Measurements from ENCODE around the gene SNRK.
A peak's percentile ranks its signal among the peaks of the same experiment; 100 is the strongest.

The SNRK gene, protein sequence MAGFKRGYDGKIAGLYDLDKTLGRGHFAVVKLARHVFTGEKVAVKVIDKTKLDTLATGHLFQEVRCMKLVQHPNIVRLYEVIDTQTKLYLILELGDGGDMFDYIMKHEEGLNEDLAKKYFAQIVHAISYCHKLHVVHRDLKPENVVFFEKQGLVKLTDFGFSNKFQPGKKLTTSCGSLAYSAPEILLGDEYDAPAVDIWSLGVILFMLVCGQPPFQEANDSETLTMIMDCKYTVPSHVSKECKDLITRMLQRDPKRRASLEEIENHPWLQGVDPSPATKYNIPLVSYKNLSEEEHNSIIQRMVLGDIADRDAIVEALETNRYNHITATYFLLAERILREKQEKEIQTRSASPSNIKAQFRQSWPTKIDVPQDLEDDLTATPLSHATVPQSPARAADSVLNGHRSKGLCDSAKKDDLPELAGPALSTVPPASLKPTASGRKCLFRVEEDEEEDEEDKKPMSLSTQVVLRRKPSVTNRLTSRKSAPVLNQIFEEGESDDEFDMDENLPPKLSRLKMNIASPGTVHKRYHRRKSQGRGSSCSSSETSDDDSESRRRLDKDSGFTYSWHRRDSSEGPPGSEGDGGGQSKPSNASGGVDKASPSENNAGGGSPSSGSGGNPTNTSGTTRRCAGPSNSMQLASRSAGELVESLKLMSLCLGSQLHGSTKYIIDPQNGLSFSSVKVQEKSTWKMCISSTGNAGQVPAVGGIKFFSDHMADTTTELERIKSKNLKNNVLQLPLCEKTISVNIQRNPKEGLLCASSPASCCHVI

DNA sequence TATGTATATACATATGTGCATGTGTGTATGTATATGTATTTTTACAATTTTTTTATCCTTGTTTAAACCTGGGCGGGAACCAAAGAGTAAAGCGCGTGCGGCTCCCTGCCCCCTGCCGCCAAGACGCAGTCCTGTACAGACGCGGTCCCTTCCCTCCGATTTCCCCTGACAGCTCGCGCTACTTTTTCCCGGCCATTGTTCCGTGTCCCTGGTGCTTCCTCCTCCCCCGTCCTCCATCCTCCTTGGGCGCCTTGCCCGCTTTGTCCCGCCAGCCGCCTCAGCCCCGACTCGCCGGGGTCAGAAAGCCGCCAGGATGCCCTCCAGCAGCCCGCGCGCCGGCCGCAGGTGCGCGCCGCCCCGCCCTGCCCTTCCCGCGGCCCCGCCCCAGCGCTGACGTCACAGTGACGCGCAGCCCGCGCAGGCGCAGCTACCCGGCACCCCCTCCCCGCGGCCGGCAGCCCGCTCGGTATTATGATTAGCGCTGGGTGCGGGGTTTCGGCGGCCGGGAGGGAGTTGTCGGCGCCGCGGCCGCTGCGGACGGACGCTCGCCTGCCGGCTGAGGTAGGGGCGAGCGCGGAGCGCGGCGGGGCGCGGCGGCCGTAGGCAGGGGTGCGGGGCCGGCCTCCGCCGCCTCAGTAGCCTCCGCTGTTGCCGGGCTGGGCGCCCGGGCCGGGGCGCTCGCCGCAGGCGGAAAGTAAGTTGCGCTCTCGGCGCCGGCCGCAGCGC is at the start of gene SNRK:
Gene SNRK, plus strand, starts transcription at position 426 of the 726 bp plus-strand sequence. CDS start 16,664 bp downstream, outside the sequence.
- DNase-seq (ENCODE audit: low read depth in 2 of 2) = peak; percentile 77 to 85

DNA sequence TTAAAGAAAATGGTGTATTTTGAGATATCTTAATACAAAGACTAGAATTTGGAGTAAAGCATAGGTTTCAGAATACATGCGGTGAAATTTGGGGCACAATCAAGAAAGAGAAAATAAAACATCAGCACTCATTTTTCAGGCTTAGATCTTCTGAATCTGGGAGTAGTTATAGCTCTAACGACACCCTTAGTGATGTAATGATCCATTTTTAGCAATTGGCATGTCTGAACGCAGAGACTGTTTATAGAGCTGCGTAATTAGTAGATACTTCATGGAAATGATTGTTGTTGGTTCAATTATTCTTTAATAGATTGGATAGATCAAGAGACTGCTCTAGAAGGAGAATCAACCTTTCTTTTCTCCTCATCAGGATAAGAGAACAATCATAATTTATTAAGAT is 47.5 kb upstream of the SNRK start:
- no peak for DNase-seq (ENCODE audit: low read depth in 2 of 2)

DNA sequence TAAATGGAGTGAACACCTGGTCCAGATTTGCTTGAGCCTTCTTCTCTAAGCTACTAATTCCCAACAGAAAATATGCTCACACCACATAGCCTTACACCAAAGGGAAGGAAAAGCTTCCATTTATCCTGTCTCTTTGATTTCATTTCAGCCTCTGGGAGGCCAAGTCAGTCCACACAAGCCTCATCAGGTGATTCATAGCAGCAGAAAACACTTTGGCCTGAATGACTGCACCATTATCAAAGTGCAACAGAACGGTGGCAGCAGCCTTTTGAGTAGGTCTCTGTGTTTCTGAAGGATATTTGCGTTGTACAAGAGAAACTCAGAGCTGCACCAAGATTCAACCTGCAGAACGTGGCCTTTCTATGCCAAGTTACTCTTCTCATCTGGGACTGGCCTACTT is 46.6 kb upstream of the SNRK start:
- DNase-seq (ENCODE audit: low read depth in 2 of 2) = no peak

DNA sequence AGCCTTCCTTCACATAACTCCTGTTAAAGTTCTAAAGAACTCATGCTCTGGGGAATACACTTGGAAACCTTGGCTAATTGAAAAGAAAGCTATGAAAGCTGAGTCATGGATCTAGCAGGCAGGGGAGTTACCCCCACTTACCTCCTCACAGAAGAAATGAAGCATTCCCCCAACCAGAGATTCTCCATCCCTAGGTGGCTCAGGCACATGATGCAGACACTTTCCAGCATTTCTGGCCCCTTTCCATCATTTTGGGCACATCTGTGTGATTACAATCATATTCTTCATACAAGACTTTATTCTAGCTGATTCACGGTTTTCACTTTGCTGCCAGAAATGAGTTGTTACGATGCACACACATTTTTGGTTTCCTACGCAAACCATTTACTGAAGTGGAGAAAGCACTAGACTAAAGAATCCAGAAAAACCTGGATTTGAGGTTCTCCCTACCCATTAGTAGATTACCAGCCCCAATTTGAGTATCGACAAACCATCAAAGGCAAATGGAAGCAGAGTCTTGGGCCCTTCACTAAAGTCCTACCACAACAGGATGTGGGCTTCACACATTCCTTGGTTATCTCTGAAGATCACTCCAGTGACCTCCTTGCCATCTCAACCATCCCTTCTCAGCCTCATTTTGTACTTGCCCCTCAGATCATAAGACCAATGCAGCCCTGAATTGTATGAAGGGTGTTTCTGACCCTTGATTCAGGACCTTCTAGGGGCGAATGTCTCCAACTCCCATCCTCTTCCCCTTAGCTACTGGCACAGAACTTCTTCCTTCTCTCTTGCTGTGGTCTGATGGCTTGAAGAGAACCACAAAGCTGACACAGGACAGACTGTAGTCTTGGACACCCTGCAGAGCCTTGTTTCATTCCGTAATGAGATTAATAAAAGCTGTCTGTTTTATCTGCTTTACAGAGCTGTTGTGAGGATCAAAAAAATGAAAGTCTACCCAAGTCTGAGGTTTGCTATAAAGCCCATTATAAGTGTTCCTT is 42.5 kb upstream of the SNRK start:
- no peak for DNase-seq (ENCODE audit: low read depth in 2 of 2)

DNA sequence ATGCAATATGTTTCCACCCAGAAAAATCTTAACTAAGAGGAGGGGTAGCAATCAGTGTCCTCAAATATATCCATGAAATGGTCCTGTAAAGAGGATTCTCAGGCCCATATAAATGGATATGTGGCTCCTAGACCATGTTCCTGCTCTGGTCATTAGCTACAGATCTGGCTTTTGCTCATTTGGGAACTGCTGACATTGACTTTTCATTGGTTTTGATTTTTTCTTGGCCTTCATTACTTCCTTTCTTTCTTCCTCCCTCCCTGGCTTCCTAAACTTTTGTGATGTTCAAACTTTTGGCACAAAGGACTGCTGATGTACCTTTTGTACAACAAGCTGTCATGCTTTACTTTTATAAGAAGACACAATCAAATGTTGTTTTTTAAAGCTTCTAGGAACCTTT is 41.6 kb upstream of the SNRK start:
- DNase-seq (ENCODE audit: low read depth in 2 of 2) = no peak

DNA sequence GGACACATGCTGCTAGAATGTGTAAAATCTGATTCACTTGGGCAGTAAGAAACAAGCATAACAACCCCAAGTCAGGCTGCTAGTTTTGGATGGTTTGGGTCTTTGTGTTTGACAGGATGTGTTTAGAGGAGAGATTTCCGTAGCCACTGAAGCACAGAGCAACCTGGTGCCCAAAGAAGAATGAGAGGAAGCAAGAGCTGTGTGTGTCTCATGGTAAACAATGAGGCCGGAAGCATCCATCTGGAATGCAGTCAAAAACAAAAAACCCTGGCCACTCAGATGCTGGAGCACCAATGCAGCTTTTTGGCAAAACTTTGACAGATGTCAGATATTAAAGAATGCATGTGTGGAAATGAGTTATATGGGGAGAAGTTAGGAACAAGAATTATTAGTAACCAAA is 39.4 kb upstream of the SNRK start:
- DNase-seq (ENCODE audit: low read depth in 2 of 2) = no peak

DNA sequence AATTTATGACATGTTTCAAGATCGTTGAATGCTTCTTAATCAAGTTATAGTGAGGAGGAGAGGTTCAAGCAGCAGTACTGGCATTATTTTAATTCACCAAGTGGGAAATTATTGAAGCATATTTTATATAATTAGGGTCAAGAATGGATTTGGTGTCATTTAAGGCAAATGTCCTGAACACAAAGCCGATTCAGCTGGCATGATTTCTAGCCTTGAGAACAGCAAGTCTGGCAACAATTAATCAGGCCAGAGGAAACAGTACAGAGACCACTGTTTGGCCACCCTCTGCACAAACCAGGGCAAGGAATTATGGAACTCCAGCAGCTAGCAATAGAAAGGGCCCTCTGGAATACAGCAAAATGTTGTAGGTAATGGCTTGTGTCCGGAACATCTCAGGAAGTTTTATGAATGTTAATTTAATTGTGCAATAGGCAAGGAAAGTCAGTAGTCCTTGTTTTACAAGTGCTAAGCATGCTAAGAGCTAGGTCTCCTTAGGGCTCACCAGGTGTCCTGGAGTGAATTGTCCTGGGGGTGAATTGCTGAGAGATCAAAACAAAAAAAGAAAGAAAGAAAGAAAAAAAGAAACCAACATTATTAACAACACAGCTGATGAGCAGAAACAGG is 38.7 kb upstream of the SNRK start:
- no peak for DNase-seq (ENCODE audit: low read depth in 2 of 2)

DNA sequence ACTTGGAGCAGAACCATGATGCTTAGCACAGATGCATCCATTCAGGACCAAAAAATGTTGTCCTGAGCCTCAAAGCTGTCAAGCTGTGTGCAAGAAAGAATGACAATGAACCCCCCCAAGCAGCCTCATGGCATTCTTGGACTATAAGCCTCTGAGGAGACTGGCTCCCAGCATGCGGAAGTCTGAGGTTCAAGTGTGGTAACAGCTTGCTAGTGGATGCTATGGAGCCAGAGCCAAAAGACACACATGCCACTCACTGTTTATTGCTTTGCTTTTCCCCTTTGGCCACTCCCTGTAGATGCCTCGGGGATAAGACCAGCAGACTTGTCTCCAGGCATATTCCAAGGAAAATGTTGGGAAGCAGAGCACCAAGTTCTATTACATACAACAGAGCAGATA is 38.2 kb upstream of the SNRK start:
- no peak for DNase-seq (ENCODE audit: low read depth in 2 of 2)

DNA sequence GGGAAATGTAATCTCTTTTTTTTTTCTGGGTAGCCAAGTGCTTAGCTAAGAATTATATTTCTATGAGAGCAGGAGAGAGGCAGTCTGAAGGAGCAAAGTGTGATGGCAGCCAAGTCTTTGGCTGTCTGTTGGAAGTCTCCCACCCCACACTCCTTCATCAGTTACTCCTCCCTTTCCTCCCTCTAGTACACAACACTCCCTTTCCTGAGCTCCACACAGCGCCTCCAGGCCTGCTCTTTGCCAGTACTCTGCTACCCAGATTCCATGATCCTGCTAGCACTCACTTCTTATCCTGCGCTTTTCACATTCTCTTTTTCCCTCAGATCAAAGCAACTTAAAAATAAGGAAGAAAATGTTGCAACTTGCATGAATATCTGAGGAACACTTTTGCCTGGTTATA is 37.4 kb upstream of the SNRK start:
- no peak for DNase-seq (ENCODE audit: low read depth in 2 of 2)

DNA sequence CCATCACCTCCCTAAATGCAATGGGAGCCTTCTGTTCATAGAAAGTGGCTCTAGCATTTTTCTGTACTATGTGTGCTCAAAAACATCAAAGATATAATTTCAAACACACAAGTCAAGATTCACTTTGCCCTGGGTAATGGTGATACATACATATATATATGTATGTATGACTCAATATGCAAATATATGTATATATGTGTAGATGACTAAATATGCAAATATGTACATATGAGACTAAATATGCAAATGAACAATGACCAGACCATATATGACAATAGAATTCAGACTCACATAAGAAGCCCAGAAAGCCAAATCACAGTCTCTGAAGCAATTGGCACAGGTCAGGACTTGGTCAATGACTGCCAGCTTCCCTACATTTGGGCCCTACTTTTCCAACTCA is 36.9 kb upstream of the SNRK start:
- no peak for DNase-seq (ENCODE audit: low read depth in 2 of 2)

DNA sequence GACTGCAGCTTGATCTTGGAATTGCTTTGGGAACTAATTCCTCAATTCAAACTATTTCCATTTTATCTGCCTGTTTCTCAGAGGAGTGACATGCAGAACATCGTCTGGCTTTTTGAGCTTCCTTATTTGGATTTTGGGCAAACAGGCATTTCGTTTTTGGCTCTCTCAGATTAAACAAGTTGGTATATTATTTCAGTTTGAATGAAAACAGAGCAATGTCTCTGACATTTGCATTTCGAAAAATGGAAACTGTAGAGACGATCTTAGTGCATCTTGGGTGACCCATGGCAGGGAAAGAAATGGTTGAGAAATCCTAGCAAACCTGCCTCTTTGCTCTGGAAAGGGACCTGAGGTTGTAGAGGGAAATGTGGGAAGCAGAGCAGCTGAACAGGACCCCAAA is 33.0 kb upstream of the SNRK start:
- DNase-seq (ENCODE audit: low read depth in 2 of 2) = no peak

DNA sequence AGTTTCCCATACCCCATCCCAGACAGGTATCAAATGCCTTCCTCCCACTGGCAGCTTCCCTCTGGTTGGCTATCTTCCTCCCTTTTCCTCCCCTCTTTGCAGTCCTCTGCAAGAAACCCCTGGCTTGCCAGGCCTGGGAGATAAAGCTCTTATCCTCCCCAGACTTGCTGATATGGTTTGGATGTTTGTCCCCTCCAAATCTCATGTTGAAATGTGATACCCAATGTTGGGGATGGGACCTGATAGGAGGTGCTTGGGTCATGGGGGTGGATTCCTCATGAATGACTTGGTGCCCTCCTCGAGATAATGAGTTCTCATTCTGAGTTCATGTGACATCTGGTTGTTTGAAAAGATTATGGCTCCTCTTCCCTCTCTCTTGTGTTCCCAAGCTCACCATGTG is 32.2 kb upstream of the SNRK start:
- DNase-seq (ENCODE audit: low read depth in 2 of 2) = no peak

DNA sequence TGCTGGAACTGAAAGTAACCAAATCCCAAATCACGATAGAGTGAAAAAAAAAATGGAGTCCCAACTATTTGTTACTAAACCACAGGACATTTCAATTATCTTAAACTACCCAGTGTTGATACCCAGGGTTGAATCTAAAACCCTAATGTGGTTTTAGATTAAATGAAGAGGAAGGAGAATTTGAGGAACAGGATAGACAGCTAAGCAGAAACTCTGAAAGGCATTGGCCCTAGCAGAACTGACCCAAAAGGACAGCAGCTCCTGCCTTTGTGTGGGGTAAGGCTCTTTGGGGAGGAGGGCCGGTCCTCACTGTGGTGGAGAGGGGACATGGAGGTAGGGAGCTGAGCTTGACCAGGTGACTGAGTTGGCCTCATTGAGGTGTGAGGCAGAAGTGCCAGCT is 30.7 kb upstream of the SNRK start:
- DNase-seq (ENCODE audit: low read depth in 2 of 2) = no peak

DNA sequence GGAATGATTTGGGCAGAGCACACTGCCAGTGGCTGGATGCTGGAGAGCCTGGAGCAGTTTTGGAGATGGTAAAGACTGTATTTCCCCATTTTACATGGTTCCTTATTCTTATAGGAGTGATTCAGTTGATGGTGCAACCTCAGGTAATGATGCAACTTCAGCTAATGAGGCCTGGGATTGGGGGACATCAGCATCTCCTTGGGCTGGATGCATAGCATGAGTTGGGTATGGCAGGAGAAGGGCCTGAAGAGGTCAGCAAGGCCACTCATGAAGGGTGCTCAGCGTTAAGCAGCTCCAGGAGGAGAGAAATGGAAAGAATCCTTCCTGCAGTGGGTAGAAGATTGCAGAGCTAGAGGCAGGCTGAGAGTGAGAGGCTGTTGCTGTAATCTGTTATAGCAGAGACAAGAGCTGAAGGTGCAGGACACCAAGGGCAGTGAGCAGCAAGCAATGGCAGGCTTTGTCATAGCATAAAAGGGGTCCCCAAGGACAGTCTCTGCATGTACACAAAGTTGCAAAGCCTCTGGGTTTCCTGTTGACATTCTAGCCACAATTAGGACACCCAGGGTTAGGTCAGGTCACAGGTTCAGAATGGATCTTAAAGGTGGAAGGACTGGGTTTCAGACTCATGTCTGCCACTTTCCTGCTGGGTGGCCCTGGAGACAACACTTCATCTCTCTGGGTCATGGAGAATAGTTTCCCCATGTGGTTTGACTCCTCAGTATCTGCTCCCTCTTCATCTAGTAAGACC is 29.5 kb upstream of the SNRK start:
- no peak for DNase-seq (ENCODE audit: low read depth in 2 of 2)

DNA sequence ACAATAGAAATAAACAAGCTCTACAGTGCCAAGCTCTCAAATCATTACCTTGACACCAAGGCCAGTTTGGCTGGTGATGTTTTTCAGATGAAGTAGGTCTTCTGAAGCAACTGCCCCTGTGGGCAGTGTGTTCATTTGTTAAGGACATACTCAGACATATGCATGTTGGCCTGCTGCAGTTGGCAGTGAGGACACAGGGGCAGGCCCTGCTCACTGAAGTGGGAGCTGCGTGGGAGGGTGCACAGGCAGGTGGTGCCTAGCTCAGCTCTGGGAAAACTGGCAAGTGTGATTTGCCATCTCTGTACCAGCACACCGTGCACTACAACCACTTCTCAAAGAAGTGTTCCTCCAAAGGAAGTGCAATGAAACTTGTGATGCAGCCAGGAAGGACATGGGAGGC is 28.5 kb upstream of the SNRK start:
- DNase-seq (ENCODE audit: low read depth in 2 of 2) = no peak

DNA sequence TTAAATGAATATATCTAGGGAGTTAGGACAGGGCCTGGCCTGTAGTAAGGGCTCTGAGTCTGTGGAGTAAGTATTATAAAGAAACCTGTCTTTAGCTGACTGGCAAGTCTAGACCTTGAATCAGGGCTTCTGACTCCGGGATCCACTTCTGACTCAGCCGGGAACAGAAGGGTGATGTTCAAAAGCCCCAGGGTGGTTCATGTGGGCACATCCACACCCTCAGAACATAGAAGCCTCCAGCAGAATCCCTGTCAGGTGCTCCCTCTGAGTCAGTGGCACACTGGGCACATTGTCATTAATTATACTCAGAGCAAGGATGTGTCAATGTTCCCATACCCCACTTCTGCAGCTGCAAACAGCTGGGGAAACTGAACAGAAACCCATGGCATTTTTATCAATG is 26.7 kb upstream of the SNRK start:
- DNase-seq (ENCODE audit: low read depth in 2 of 2) = no peak

DNA sequence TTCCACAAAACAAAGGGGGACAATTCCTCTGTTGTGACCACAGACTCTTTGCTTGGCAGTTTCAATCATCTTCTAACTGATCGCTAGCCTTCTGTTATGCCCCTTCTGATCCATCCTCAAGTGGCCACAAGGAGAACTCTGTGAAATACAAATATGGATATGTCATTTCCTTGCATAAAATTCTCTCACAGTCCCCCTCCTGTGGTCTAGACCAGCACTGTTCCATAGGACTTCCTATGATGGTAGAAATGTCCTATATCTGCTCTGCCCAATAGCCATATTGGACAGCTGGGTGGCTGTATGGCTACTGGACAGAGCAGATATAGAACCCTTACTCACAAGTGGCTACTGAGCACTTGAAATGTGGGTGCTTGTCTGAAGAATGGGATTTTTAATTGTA is 25.9 kb upstream of the SNRK start:
- no peak for DNase-seq (ENCODE audit: low read depth in 2 of 2)

DNA sequence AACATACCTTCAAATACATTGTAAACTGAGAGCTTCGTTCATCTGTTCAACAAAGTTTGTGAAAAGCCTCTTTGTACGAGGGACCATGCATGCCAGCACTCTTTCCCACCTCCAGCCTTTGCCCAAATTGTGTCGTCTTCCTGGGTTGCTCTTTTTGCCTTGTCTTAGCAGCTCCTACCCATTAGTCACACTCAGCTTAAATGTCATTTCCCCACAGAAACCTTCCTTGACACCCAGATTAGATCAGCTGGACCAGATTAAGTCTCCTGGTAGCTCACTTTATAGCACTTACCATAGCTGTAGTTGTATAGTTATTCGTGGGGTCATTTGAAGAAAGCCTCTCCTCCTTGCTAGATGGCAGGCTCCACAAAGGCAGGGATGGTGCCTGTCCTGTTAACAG is 24.1 kb upstream of the SNRK start:
- no peak for DNase-seq (ENCODE audit: low read depth in 2 of 2)

DNA sequence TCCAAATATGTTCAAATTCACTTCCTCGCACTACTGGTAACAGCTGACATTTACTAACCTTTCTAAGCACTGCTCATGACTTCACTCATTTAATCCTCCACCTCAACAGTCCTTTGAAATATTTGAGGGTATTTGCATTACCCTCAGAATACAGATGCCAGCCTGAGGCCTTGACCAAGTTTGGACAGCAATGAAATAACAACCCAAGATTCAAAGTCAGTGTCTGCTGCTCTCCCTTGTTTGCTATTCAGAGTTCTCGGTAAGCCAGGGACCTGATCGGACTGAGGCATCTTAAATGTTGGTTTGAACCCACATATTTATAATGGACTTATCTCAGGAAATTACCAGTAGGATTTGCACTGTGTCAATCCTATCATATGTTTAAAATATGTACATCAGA is 19.9 kb upstream of the SNRK start:
- DNase-seq (ENCODE audit: low read depth in 2 of 2) = no peak

DNA sequence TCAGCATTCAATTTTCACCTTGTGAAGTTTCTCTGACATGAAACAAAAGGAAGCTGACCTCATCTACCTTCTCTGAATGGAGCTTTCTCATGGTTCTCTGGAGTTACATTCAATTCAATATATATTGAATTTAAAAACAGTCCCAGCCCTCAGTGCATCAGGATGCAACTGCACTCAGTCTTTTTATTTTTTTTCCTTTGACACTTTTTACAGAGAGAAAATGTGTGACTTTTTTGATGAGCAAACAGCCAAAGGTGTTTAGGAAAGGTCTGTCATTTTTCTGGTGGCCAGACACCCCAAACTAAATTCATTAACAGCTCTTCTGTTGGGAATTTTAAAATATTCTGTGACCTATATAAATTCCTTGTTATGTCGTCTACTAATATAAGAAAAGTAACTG is 19.3 kb upstream of the SNRK start:
- no peak for DNase-seq (ENCODE audit: low read depth in 2 of 2)
